ENCODE measurements around the gene C15orf40. TPM values are rescaled to one million over a fixed set of nuclear protein-coding genes. Genes with fewer than 3 reads are reported as not detected.

The C15orf40 gene
- total RNA-seq: 21.5 and 29.2 TPM in 2 replicates

GRCh38 chr15:83011271-83012075 is at the start of gene C15orf40:
Gene C15orf40, minus strand, starts transcription at chr15:83011639. Its CDS starts 32 bp downstream, at chr15:83011607.

GRCh38 chr15:82985688-82986441 is 25.6 kb downstream of the C15orf40 start, which contains the start of gene RAMAC:
Gene RAMAC, plus strand, starts transcription at chr15:82986210. Its CDS starts 2,809 bp downstream, at chr15:82989019.

GRCh38 chr15:82952158-82953081 is 59.0 kb downstream of the C15orf40 start, which contains the start of gene HOMER2:
Gene HOMER2, minus strand, starts transcription at chr15:82952720. Its CDS starts 185 bp downstream, at chr15:82952535.

Other genes with a start within 250 kb of the C15orf40 start
- not detected in 2 replicates for gene FSD2, start 205.6 kb downstream of the C15orf40 start, total RNA-seq
- gene WHAMM, start 202.0 kb downstream of the C15orf40 start, total RNA-seq: 2.0 and 4.1 TPM in 2 replicates
- 1.6 and 1.9 TPM in 2 replicates for gene HOMER2, start 58.9 kb downstream of the C15orf40 start, total RNA-seq
- 19.1 and 25.4 TPM in 2 replicates for gene RAMAC, start 25.4 kb downstream of the C15orf40 start, total RNA-seq
- gene BTBD1, start 55.6 kb upstream of the C15orf40 start, total RNA-seq: 85.2 and 90.8 TPM in 2 replicates
- gene TM6SF1, start 96.0 kb upstream of the C15orf40 start, total RNA-seq: 0.60 and 4.3 TPM in 2 replicates
- 18.2 and 32.6 TPM in 2 replicates for gene HDGFL3, start 196.2 kb upstream of the C15orf40 start, total RNA-seq